Sigmoid colon (tissue), 7 donors: ENCODE data around the gene SLC19A1. TPM values are rescaled to one million over a fixed set of nuclear protein-coding genes. Genes with fewer than 3 reads are reported as not detected.

Experiments
- DNase-seq: peaks from one replicate; pipeline ENCODE4 v3.0.0-alpha.2; 2019
- H3K27ac ChIP-seq, 4 donors: fragments of 200-600 bp; sonication (generic); one replicate each; pipeline ENCODE4 v1.5.1; 2016 to 2019; ENCODE audit warnings: mild to moderate bottlenecking in 1 of 4
- H3K27me3 ChIP-seq, 3 donors: fragments of 200-600 bp; sonication (generic); one replicate each; pipeline ENCODE4 v1.5.1; 2019; ENCODE audit warnings: mild to moderate bottlenecking in 1 of 3
- H3K36me3 ChIP-seq, 4 donors: fragments of 200-600 bp; sonication (generic); one replicate each; pipeline ENCODE4 v1.5.1; 2016 to 2019
- H3K4me1 ChIP-seq, 4 donors: fragments of 200-600 bp; sonication (generic); one replicate each; pipeline ENCODE4 v1.5.1; 2017 to 2019
- H3K4me3 ChIP-seq, 4 donors: fragments of 200-600 bp; sonication (generic); one replicate each; pipeline ENCODE4 v1.5.1; 2017 to 2019; ENCODE audit warnings: mild to moderate bottlenecking in 2 of 4, moderate library complexity in 1 of 4
- H3K9me3 ChIP-seq, 4 donors: fragments of 200-600 bp in 3 of 4; sonication (generic) in 3 of 4; one replicate each; pipeline versions ENCODE4 v1.5.1 to v1.6.1; 2013 to 2019
- EP300 ChIP-seq, 4 donors: sonication (generic); formaldehyde crosslinking; IDR thresholded peaks; one replicate each; pipeline ENCODE4 v1.6.1; 2017; ENCODE audit warnings: antibody characterized with exemption in 4 of 4
- POLR2A ChIP-seq, 2 donors: fragments of 450-650 bp; IDR thresholded peaks; one replicate each; pipeline ENCODE4 v1.6.1; 2016; ENCODE audit warnings: antibody characterized with exemption in 2 of 2, mild to moderate bottlenecking in 2 of 2, moderate library complexity in 2 of 2
- POLR2AphosphoS5 ChIP-seq, 4 donors: sonication (generic); formaldehyde crosslinking; IDR thresholded peaks; one replicate each; pipeline ENCODE4 v1.6.1; 2017; ENCODE audit warnings: antibody characterized with exemption in 4 of 4
- WGBS, 2 donors: extraction: QIAGEN DNeasy Blood & Tissue Kit; methylation state at CpG; one replicate each; pipeline ENCODE4 v1.1.7; 2013; 5-methylcytosine and 5-hydroxymethylcytosine counted together
- intact Hi-C: fragments of 100-400 bp; cut with DNase I; formaldehyde crosslinking; loops from one replicate; pipeline ENCODE4 v1.15.1; 2023
- polyA plus RNA-seq, 3 donors: library from polyadenylated mRNA; stranded (reverse); fragments of 200-250 nt; gene quantifications; one replicate each; pipeline ENCODE4 v1.2.3, GENCODE V29; 2013
- total RNA-seq, 4 donors: library from RNA; depleted of rRNA; stranded (reverse); fragments of >200 nt; gene quantifications; one replicate each; pipeline ENCODE4 v1.1.0, GENCODE V29; 2016
- TF ChIP-seq, protein P1 (sequence below), 4 experiments: fragments of 450-650 bp in 3 of 4; fragments of 200-600 bp in 1 of 4; IDR thresholded peaks; one replicate each; pipeline ENCODE4 v1.5.1; 2016 to 2019; ENCODE audit warnings: antibody characterized with exemption in 4 of 4, mild to moderate bottlenecking in 3 of 4, moderate library complexity in 2 of 4
- donor health status: healthy with polysubstance abuse.
- donor health status: Bipolar disorder and iron deficiency.
- donor health status: healthy.

SLC19A1 gene
- total RNA-seq (1 to 10 TPM; 2.1 to 6.4 (median 2.5) TPM), polyA plus RNA-seq (10 to 100 TPM in 1 of 3 donors, 1 to 10 TPM in 2; 1.8 to 10.7 (median 3.2) TPM)

DNA sequence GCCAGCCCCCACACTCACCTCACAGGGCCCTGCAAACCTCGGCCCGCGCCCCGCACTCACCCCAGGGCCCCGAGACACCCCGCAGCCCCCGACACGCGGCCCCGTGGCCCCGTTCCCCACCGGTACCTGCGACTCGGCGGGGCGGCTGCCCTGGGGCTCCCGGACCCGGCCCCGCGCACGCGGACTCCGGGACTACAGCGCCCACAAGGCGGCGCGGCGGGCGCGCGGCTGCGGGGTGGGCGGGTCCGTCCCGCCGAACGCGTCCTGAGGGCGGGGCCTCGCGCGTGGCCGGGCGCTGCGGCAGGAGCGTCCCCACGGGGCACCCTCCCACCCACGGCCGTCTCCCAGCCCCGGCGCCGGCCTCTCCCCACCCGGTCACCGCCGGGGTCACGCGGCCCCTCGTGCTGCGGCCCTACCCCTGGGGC, at the start of gene SLC19A1:
TSS of gene SLC19A1 (minus strand) at position 199 of the 425 bp plus-strand sequence. CDS start 4,481 bp downstream, outside the sequence.
- Histone ChIP-seq H3K27ac (peak within 1 kb of the TSS; percentile 59 to 80 (median 74)), H3K36me3 (no peaks in the 10 kb centered on the region), H3K4me1 (peaks cover 0 to 25% (median 19%) of the 10 kb centered on the region in 4 donors), H3K4me3 (peak within 1 kb of the TSS; percentile 54 to 89 (median 74)), H3K9me3 (no peaks in the 10 kb centered on the region), H3K27me3 (no peaks in the 10 kb centered on the region)
- peak; percentile 77 for DNase-seq
- 0 to 1% methylated on average over 59 of the region's 59 CpGs for WGBS, 2 donors
- intact Hi-C loops: loop anchor here (5.0 to 10.0 kb wide), 2 partner anchors 247 to 280 kb away; no protein-coding TSS in a partner anchor
- no peak for TF ChIP-seq POLR2A (IDR thresholded peaks at IDR 0.05)
- TF ChIP-seq, protein P1, sequence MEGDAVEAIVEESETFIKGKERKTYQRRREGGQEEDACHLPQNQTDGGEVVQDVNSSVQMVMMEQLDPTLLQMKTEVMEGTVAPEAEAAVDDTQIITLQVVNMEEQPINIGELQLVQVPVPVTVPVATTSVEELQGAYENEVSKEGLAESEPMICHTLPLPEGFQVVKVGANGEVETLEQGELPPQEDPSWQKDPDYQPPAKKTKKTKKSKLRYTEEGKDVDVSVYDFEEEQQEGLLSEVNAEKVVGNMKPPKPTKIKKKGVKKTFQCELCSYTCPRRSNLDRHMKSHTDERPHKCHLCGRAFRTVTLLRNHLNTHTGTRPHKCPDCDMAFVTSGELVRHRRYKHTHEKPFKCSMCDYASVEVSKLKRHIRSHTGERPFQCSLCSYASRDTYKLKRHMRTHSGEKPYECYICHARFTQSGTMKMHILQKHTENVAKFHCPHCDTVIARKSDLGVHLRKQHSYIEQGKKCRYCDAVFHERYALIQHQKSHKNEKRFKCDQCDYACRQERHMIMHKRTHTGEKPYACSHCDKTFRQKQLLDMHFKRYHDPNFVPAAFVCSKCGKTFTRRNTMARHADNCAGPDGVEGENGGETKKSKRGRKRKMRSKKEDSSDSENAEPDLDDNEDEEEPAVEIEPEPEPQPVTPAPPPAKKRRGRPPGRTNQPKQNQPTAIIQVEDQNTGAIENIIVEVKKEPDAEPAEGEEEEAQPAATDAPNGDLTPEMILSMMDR (IDR thresholded peaks at IDR 0.05): peak in 1 of 4 experiments; percentile 55

DNA sequence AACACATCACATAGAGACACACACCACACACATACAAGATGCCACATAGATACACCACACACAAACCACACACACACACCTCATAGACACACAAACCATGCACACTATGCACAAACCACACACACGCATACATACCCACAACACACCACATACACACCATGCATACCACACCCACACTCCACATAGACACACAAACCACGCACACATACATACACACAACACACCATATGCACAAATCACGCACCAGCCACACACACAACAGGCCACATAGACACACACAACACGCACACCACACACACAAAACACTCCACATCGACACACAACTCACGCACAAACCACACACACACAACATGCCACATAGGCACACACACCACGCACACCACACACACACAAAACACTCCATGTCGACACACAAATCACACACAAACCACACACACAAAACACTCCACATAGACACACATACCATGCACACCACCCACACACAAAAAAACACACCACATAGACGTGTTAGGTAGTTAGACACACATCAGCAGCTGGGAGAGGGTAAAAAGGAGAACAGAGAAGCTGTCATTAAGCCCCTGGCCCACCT, 49.5 kb upstream of the SLC19A1 start:
- Histone ChIP-seq H3K4me1 (peaks cover 0 to 24% (median 16%) of the 10 kb centered on the region in 4 donors), H3K36me3 (no peaks in the 10 kb centered on the region), H3K27ac (peak overlapping the region in 1 of 4 donors; percentile 36), H3K27me3 (peaks cover 0 to 8% (median 0%) of the 10 kb centered on the region in 3 donors), H3K9me3 (peaks cover 0 to 6% (median 4%) of the 10 kb centered on the region in 4 donors), H3K4me3 (no peak overlapping the region)
- no peak for TF ChIP-seq EP300 (IDR thresholded peaks at IDR 0.05)
- TF ChIP-seq POLR2AphosphoS5 (IDR thresholded peaks at IDR 0.05): no peak
- TF ChIP-seq, protein P1 (IDR thresholded peaks at IDR 0.05): no peak
- no peak for TF ChIP-seq POLR2A (IDR thresholded peaks at IDR 0.05)
- no peak for DNase-seq
- WGBS, 2 donors: 77 to 84% methylated on average over 9 of the region's 9 CpGs
- intact Hi-C loops: loop anchor here (2.0 kb wide), 1 partner anchor 21 kb away; no protein-coding TSS in a partner anchor

DNA sequence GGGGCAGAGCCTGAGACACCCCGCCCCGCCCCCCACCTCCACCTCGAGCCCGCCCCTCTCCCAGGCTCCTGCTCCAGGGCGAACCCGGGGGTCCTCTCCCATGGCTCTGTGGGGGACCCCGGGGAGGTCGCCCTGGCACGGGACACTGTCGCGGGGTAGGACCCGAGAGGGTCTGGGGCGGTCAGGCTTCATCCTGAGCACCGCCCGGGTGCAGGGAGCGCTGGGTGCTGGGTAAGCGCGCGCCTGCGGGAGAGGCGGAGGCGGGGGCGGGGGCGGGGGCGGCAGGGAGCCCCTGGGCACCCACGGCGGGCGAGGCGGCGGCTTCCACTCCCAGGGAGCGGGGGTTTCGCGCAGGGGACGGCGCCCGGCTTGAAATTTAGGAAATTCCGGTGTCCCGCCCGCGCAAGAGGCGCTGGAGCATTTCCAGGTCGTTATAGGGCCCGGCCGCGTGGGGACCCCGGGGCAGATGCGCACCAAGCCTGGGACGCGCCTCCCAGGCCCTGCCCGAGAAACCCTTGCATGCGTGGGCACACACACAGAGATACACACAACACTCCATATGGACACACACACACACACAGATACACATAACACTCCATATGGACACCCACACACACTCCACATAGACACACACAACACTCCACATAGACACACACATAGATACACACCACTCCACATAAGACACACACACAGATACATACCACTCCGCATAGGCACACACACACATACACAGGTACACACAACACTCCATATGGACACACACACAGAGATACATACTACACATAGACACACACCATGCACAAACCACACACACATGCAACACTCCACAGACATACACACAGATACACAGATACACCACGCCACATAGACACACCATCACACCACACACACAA, 48.7 kb upstream of the SLC19A1 start:
- H3K36me3 ChIP-seq: no peaks in the 10 kb centered on the region
- peaks cover 0 to 8% (median 0%) of the 10 kb centered on the region in 3 donors for H3K27me3 ChIP-seq
- WGBS, 2 donors: 6 to 12% methylated on average over 53 of the region's 53 CpGs
- TF ChIP-seq POLR2A (IDR thresholded peaks at IDR 0.05) (no peak), POLR2AphosphoS5 (IDR thresholded peaks at IDR 0.05) (no peak), EP300 (IDR thresholded peaks at IDR 0.05) (no peak)
- TF ChIP-seq, protein P1 (IDR thresholded peaks at IDR 0.05): no peak
- H3K4me1 ChIP-seq: peaks cover 0 to 24% (median 16%) of the 10 kb centered on the region in 4 donors
- H3K27ac ChIP-seq: peak overlapping the region in 3 of 4 donors; percentile 24 to 52 (median 28)
- peak overlapping the region; percentile 36 to 57 (median 48) for H3K4me3 ChIP-seq
- intact Hi-C loops: loop anchor here (2.0 kb wide), 1 partner anchor 20 kb away; no protein-coding TSS in a partner anchor
- H3K9me3 ChIP-seq: peaks cover 5 to 13% (median 10%) of the 10 kb centered on the region in 4 donors
- DNase-seq: peak; percentile 79

DNA sequence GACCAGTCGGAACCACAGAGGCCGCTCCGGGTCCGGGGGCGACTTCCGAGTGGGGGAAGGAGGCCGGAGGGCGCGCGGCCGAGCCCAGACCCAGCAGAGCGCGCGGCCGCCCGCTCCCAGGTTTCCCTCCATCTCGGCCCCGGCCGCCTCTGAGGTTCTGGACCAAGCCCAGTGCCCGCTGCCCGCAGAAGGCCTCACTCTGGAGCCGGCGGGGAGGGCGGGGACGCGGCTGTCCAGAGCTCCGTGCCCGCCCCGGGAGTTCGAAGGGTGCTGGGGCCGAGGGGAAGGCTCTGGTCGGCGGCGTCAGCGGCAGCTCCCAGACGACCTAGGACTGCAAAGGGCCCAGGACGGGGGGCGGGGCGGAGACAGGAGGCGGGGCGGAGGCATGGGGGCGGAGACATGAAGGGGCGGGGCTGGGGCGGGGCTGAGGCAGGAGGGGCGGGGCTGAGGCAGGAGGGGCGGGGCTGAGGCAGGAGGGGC, 48.0 kb upstream of the SLC19A1 start:
- WGBS, 2 donors: 4 to 14% methylated on average over 45 to 46 of the region's 46 CpGs
- Histone ChIP-seq H3K27me3 (peaks cover 0 to 8% (median 0%) of the 10 kb centered on the region in 3 donors), H3K4me1 (peaks cover 0 to 24% (median 16%) of the 10 kb centered on the region in 4 donors), H3K36me3 (no peaks in the 10 kb centered on the region), H3K9me3 (peaks cover 5 to 17% (median 13%) of the 10 kb centered on the region in 4 donors), H3K27ac (peak overlapping the region in 2 of 4 donors; percentile 38 to 52), H3K4me3 (peak overlapping the region; percentile 36 to 57 (median 48))
- intact Hi-C loops: loop anchor here (2.0 kb wide), 1 partner anchor 19 kb away; no protein-coding TSS in a partner anchor
- DNase-seq: peak; percentile 87
- TF ChIP-seq POLR2AphosphoS5 (IDR thresholded peaks at IDR 0.05) (peak in 3 of 4 donors; percentile 45 to 72 (median 45)), POLR2A (IDR thresholded peaks at IDR 0.05) (no peak), EP300 (IDR thresholded peaks at IDR 0.05) (no peak)
- TF ChIP-seq, protein P1 (IDR thresholded peaks at IDR 0.05): no peak
